Umbilical cord (tissue), 2 donors: ENCODE results near the gene RHOH. TPM values are rescaled to one million over a fixed set of nuclear protein-coding genes. Genes with fewer than 3 reads are reported as not detected.
"Not testable (repeated sequence)": the region's sequence is repeated elsewhere in the genome, so short reads cannot be mapped to it uniquely, and the experiment has no call there.

Experiments
- DNase-seq: peaks from one replicate; pipeline ENCODE4 v3.0.0-alpha.2; 2015; ENCODE audit warnings: low spot score
- total RNA-seq: library from RNA; depleted of rRNA; stranded (reverse); fragments of >200 nt; gene quantifications from one replicate; pipeline ENCODE4 v1.2.3, GENCODE V29; 2014; ENCODE audit warnings: low replicate concordance; ENCODE audit not compliant: insufficient read depth

Gene RHOH
- total RNA-seq, 1 donor from 2014 or later, result 3.4 TPM

DNA sequence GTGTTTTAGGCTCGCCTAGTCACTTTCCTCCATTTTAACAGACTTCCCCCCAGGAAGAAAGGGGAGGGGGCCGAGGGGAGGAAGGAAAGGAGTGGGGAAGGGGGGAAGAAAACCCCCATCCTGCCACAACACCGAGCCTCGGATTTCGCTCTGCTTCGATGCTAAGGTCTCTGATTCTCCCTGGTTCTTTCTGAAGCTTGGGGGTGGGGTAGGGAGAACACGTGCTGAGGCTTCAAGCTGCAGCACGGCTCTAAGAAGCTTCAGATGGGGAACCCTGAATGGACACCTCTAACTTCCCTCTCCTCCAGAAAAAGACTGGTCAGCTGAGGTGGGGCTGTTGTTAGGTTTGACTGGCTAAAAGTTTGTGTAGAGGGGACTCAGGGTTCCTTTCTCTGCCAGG is 61.8 kb downstream of the RHOH start:
- DNase-seq, result no peak

- no peak for DNase-seq
Observed at GRCh38 chr4:40261231-40262076, 64.6 kb downstream of the RHOH start.

GRCh38 chr4:40262077-40262528 is 65.3 kb downstream of the RHOH start:
- DNase-seq, result no peak

GRCh38 chr4:40262861-40263260 is 66.0 kb downstream of the RHOH start:
- no peak for DNase-seq

DNA sequence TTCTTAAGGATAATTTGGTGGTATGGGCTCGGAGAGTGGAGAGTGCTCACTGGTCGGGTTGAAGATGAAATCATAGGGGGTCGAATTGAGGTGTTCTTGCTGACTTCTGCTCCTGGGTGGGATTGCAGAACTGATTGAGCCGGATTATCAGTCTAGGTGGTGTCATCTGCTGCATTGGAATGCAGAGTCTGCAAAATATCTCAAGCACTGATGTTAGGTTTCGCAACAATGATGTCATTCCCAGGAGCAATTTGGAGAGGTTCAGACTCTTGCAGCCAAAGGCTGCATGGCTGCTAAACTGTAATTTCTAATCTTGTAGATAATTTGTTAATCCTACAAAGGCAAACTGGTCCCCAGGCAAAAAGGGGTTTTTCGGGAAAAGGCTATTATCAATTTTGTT is 67.7 kb downstream of the RHOH start:
- peak; percentile 84 for DNase-seq

DNA sequence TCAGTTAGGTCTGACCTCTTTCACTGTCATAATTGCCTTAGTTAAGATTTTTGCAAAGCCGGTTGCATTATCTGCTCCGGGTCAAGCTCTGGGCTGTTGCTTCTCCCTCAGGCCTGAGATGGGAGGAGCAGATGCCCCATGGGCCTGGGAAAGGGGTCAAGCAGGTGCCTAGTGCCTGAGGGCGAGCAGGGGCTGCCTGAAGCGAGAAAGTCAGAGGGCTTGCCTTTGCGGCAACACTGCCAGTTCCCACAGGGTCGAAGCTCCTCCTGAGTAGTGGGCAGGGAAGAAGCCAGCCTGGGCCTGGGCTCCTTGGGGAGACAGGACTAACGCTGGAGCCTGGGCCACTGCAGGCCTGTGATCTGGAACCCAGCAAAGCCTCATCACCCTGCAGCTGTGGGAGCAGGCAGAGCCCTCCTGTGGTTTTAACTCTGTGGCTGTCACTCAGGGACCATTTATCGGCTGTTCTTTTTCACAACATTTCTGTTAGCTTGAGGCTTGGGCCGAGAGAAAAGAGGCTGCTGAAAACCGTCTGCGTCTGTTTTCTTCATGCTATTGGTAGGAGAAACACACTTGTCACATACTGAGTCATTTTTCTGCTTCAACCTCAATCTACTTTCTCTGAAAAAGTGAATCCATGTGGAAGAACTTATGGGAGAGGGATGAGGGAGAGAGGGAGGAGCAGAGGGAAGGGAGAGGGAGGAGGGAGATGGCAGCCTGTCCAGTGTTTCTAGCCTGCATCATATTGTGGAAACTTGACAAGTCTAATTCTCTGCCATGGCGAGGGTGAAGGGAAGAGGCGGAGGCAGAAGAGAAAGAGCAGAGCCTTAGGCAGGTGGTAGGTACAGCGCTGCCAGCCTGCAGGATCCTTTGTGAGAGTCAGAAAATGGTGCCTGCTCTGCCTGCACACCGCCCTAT is 68.4 kb downstream of the RHOH start:
- DNase-seq, result peak; percentile 35

DNA sequence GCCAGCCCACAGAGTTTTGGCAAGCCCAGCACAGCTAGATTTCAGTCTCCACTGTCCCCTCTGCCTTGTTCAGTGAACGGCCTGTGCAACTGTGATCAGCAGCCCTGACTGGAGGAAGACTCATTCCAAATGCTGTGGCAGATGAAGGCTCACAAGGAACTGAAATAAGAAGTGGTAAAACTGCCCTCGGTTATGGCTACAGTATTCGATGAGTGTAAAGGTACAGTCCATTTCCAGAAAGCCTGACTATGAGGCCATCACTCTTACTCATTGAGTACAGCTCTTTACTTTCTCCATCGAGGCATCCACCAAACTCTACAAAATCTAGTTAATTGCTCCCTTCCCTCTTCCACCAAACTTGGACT is 69.1 kb downstream of the RHOH start:
- no peak for DNase-seq

DNA sequence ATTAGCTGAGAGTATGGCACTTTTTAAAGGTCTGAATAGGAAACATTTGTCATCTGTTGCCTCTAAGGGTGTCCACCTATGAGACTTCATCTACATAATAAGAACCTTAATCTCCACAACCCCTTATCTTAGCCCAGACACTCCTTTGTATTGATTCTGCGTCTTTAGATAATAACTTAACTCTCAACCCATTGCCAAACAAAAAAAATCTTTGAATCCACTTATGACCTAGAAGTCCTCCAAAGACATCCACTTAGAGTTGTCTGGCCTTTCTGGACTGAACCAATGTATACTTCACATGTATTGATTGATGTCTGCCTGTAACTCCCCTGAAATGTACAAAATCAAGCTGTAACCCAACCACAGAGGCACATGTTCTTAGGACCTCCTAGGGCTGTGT is 72.3 kb downstream of the RHOH start:
- no peak for DNase-seq

DNA sequence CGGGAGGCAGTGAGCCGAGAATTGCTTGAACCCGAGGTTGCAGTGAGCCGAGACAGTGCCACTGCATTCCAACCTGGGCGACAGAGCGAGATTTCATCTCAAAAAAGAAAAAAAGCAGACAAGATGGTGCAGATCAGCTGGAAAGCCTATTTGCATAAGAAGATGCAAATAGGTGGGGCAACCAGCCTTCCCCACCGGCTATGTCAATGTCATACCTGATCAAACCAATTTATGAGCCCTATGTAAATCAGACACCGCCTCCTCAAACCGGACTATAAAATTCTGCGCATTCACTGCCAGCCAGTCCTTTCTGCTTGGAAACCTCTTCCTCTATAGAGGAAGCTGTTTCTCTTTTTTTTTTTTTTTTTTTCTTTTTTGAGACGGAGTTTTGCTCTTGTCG is 73.8 kb downstream of the RHOH start:
- DNase-seq, result no peak

DNA sequence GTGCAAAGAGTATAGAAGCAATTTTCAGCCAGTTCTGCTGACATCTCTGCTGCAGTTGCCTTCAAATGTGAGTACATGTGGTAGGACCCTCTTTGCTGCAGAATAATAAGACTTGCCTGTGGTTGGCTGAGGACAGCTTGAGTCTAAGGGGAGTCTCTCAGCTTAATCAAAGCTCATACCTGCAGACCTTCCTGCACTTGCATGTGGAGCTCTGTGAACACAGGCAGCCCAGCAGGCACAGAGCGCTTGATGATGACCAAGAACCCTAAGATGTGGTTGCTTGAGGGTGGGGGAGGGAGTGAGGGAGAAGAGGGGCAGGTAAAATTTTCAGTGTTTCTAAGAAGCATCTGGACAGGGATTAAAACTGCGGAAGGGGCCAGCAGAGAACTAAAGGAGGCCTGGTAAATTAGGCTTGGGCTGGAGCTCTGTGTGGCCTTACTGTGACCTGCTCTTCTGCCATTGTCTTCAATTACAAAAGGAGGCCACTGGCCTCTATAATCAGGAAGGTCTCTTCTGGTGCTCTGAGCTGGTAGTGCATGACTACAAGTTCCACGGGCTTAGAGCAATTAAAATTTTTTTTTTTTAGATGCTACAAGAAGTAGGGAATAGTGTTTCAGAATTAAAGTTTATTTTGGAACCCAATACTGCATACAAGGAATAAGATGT is 78.4 kb downstream of the RHOH start:
- no peak for DNase-seq

- no peak for DNase-seq
Observed at GRCh38 chr4:40276546-40276945, 79.7 kb downstream of the RHOH start.

GRCh38 chr4:40280586-40280985 is 83.8 kb downstream of the RHOH start:
- DNase-seq, result no peak

DNA sequence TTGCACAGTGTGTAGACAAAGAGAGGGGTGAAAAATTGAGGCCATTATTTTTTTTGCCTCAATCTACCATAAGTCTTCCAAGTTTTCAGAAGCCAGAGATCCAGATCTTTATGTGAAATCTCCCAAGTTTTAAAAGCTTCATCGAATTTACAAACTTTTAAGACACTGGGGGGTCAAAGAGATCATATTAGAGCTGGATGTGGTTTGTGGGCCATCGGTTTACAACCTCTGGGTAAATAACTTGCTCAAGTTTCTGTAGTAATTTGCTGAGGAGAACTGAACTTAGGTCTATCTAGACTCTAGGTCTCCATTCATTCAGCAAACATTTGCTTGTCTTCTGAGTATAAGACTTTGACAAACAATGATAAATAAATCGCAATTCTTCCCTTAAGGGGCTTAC is 84.3 kb downstream of the RHOH start:
- DNase-seq, result no peak

GRCh38 chr4:40281913-40282312 is 85.1 kb downstream of the RHOH start:
- no peak for DNase-seq

DNA sequence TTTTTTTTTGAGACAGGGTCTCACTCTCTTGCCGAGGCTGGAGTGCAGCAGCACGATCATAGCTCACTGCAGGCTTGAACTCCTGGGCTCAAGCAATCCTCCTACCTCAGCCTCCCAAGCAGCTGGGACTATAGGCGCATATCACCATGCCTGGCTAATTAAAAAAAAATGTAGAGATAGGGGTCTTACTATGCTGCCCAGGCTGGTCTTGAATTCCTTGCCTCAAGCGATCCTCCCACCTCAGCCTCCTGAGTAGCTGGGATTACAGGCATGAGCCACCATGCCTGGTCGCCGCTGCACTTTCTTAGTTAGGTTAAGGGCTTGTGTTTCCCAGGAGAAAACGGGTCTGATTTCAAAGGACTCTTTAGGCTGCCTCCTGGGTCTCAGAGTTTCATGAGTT is 86.0 kb downstream of the RHOH start:
- DNase-seq, result not testable (repeated sequence)

- peak; percentile 19 for DNase-seq
Observed at GRCh38 chr4:40283413-40283812, 86.6 kb downstream of the RHOH start.

GRCh38 chr4:40283968-40284367 is 87.1 kb downstream of the RHOH start:
- no peak for DNase-seq

DNA sequence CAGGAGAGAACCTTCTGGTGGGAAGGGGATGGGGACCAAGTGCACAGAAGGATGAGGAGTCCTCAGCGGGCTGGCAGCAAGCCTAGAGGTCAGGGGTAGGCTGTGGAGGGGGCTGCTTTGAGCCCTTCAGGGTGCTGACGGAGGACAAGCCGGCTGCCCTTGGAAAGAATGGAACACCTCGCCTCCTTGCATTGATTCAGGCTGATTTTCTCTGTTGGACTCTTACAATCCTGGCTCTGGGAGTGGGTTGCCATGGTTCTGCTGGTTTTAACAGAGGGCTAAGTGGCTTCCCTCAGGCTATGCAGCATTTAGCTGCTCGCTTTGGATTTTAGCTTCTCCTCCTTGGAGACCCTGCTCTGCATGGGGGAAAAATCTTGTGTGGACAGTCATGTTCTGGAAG is 88.9 kb downstream of the RHOH start:
- DNase-seq, result no peak

DNA sequence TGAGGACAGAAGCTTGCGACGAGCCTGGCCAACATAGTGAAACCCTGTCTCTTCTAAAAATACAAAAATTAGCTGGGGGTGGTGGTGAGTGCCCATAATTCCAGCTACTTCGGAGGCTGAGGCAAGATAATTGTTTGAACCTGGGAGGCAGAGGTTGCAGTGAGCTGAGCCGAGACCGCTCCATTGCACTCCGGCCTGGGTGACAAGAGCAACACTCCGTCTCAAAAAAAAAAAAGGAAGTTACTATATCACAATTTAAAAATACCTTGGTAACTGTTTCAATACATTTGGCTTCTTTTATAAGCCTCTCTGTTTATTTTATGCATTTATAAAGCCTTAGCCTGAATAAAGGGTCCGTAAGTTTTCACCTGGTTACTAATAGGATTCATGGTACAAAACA is 91.7 kb downstream of the RHOH start:
- no peak for DNase-seq

- no peak for DNase-seq
Observed at GRCh38 chr4:40289366-40290188, 92.7 kb downstream of the RHOH start.

- not testable (repeated sequence) for DNase-seq
Observed at GRCh38 chr4:40290611-40291186, 93.9 kb downstream of the RHOH start.
